SU-DHL-6 (cell line): ENCODE data around the gene FABP6.

Experiments used
- H2AFZ ChIP-seq: fragments of 200-600 bp; sonication (generic); 2 replicates; pipeline ENCODE4 v1.6.1; 2014; ENCODE audit warnings: low read depth, mild to moderate bottlenecking, moderate library complexity, mixed read lengths, antibody characterized with exemption, low read length; ENCODE audit not compliant: severe bottlenecking
- H3F3A ChIP-seq: fragments of 200-600 bp; shearing (Covaris generic); 2 replicates; pipeline ENCODE4 v1.6.0; 2016; ENCODE audit warnings: antibody characterized with exemption, mild to moderate bottlenecking; ENCODE audit not compliant: insufficient read depth
- H3K27ac ChIP-seq: fragments of 200-600 bp; sonication (generic); 2 replicates; pipeline ENCODE4 v1.5.1; 2016; ENCODE audit warnings: low read depth, mild to moderate bottlenecking, low read length, moderate library complexity, mixed read lengths
- H3K27me3 ChIP-seq: fragments of 200-600 bp; sonication (generic), shearing (Covaris generic); 2 replicates; pipeline ENCODE4 v1.6.0; 2014; ENCODE audit warnings: mild to moderate bottlenecking, low read length
- H3K36me3 ChIP-seq: fragments of 200-600 bp; sonication (generic); 2 replicates; pipeline ENCODE4 v1.6.1; 2014; ENCODE audit warnings: mild to moderate bottlenecking, low read length, mixed read lengths
- H3K4me2 ChIP-seq: fragments of 300-600, 200-600 bp; shearing (Covaris generic), sonication (generic); 2 replicates; pipeline ENCODE4 v1.6.0; 2014; ENCODE audit warnings: low read length, low read depth, mild to moderate bottlenecking; ENCODE audit not compliant: poor library complexity, severe bottlenecking
- H3K4me3 ChIP-seq: fragments of 200-600 bp; sonication (generic); 2 replicates; pipeline ENCODE4 v1.5.1; 2014; ENCODE audit warnings: antibody characterized with exemption, low read length, mild to moderate bottlenecking, mixed read lengths; ENCODE audit not compliant: insufficient read depth, poor library complexity, severe bottlenecking
- H3K79me2 ChIP-seq: fragments of 200-600 bp; sonication (generic); 2 replicates; pipeline ENCODE4 v1.6.1; 2014; ENCODE audit warnings: mild to moderate bottlenecking, low read length, moderate library complexity; ENCODE audit not compliant: insufficient read depth
- H3K9ac ChIP-seq: fragments of 200-600 bp; sonication (generic); 2 replicates; pipeline ENCODE4 v1.7.0; 2014; ENCODE audit warnings: mild to moderate bottlenecking, low read length
- H3K9me2 ChIP-seq: fragments of 200-600 bp; sonication (generic); replicated peaks from 2 replicates; pipeline ENCODE4 v1.6.1; 2014; ENCODE audit warnings: low read length; ENCODE audit not compliant: insufficient read depth
- H3K9me3 ChIP-seq: fragments of 200-600 bp; sonication (generic); 2 replicates; pipeline ENCODE4 v1.6.1; 2014; ENCODE audit warnings: low read length, mixed read lengths; ENCODE audit not compliant: insufficient read depth
- H4K20me1 ChIP-seq: fragments of 200-600 bp; sonication (generic); 2 replicates; pipeline ENCODE4 v1.6.1; 2014; ENCODE audit warnings: low read depth, mild to moderate bottlenecking, antibody characterized with exemption, low read length, moderate library complexity, mixed read lengths
- CTCF ChIP-seq: fragments of 200-600 bp; sonication (generic); IDR thresholded peaks from one replicate; pipeline ENCODE4 v1.5.1; 2017; ENCODE audit warnings: antibody characterized with exemption, mild to moderate bottlenecking, low read length, moderate library complexity; ENCODE audit not compliant: insufficient read depth, poor library complexity, severe bottlenecking
- EZH2phosphoT487 ChIP-seq: fragments of 200-600 bp; sonication (generic), shearing (Covaris generic); conservative IDR thresholded peaks from 2 replicates; pipeline ENCODE4 v1.6.1; 2018; ENCODE audit warnings: mild to moderate bottlenecking, antibody characterized with exemption, low read length, moderate library complexity, mixed read lengths

Gene FABP6

GRCh38 chr5:160229190-160229742, at the start of gene FABP6:
TSS of gene FABP6 (plus strand) at chr5:160229506. CDS start at chr5:160229558, 52 bp downstream.
- no peaks in the 10 kb centered on the region for H3F3A ChIP-seq
- H3K9me2 ChIP-seq: no peaks in the 10 kb centered on the region
- TF ChIP-seq CTCF (no peak), EZH2phosphoT487 (no peak)
- H2AFZ ChIP-seq: no peak within 1 kb of the TSS
- H3K36me3 ChIP-seq: no peaks in the 10 kb centered on the region
- no peak within 1 kb of the TSS for H3K27ac ChIP-seq
- no peak within 1 kb of the TSS for H3K4me3 ChIP-seq
- no peaks in the 10 kb centered on the region for H3K9me3 ChIP-seq
- H3K4me2 ChIP-seq: no peak within 1 kb of the TSS
- H3K27me3 ChIP-seq: no peaks in the 10 kb centered on the region
- H3K9ac ChIP-seq: no peak within 1 kb of the TSS
- H3K79me2 ChIP-seq: no peaks in the 10 kb centered on the region
- H4K20me1 ChIP-seq: no peaks in the 10 kb centered on the region

- Histone ChIP-seq H2AFZ (no peak overlapping the region), H3K79me2 (no peaks in the 10 kb centered on the region), H3F3A (no peaks in the 10 kb centered on the region), H3K27ac (no peak overlapping the region), H3K9me3 (no peaks in the 10 kb centered on the region), H4K20me1 (no peaks in the 10 kb centered on the region), H3K9me2 (no peaks in the 10 kb centered on the region), H3K4me2 (no peak overlapping the region), H3K4me3 (no peak overlapping the region), H3K9ac (no peak overlapping the region), H3K36me3 (no peaks in the 10 kb centered on the region), H3K27me3 (no peaks in the 10 kb centered on the region)
- no peak for TF ChIP-seq EZH2phosphoT487
- no peak for TF ChIP-seq CTCF
Measured at GRCh38 chr5:160180931-160181330, 48.4 kb upstream of the FABP6 start.

- no peak overlapping the region for H2AFZ ChIP-seq
- H3K9me3 ChIP-seq: no peaks in the 10 kb centered on the region
- H3K27ac ChIP-seq: no peak overlapping the region
- H3K79me2 ChIP-seq: no peaks in the 10 kb centered on the region
- no peaks in the 10 kb centered on the region for H3K9me2 ChIP-seq
- no peak for TF ChIP-seq EZH2phosphoT487
- TF ChIP-seq CTCF: no peak
- no peaks in the 10 kb centered on the region for H4K20me1 ChIP-seq
- H3F3A ChIP-seq: no peaks in the 10 kb centered on the region
- H3K27me3 ChIP-seq: no peaks in the 10 kb centered on the region
- H3K36me3 ChIP-seq: no peaks in the 10 kb centered on the region
- H3K9ac ChIP-seq: no peak overlapping the region
- no peak overlapping the region for H3K4me2 ChIP-seq
- H3K4me3 ChIP-seq: no peak overlapping the region
Measured at GRCh38 chr5:160181965-160182622, 47.2 kb upstream of the FABP6 start.
